SIG-M5 treated with dmso at 0.1 percent for 504 hours (cell line): ENCODE results near the gene CCDC117.
"Not testable (repeated sequence)": the region's sequence is repeated elsewhere in the genome, so short reads cannot be mapped to it uniquely, and the experiment has no call there.

ENCODE experiments used
- DNase-seq: peaks from one replicate; lab custom pipeline; 2025; ENCODE audit not compliant: unreplicated experiment; lab: John Stamatoyannopoulos, UW

The CCDC117 gene, protein sequence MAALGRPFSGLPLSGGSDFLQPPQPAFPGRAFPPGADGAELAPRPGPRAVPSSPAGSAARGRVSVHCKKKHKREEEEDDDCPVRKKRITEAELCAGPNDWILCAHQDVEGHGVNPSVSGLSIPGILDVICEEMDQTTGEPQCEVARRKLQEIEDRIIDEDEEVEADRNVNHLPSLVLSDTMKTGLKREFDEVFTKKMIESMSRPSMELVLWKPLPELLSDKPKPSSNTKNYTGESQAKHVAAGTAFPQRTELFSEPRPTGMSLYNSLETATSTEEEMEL

GRCh38 chr22:28772633-28773460 lies at the start of gene CCDC117:
TSS of gene CCDC117 (plus strand) at chr22:28772695. CDS start at chr22:28772850, 155 bp downstream.
- peak; percentile 93 for DNase-seq

DNA sequence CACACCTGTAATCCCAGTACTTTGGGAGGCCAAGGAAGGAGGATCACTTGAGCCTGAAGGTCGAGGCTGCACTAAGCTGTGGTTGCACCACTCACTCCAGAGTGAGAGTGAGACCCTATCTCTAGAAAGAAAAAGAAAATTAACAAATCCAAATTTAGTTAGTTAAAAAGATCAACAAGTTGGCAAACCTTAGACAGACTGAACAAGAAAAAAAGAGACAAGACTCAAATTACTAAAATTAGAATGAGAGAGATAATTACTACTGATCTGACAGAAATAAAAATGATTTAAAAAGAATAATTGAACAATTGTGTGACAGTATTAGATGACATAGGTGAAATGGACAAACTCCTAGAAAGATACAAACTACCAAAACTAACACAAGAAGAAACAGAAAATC lies 44.5 kb upstream of the CCDC117 start:
- no peak for DNase-seq

GRCh38 chr22:28728621-28729313 lies 43.7 kb upstream of the CCDC117 start:
- DNase-seq, result no peak

- DNase-seq, result no peak
These were observed 42.3 kb upstream of the CCDC117 start for GRCh38 chr22:28730179-28730578.

- no peak for DNase-seq
These were observed 38.1 kb upstream of the CCDC117 start for GRCh38 chr22:28734393-28734792.

DNA sequence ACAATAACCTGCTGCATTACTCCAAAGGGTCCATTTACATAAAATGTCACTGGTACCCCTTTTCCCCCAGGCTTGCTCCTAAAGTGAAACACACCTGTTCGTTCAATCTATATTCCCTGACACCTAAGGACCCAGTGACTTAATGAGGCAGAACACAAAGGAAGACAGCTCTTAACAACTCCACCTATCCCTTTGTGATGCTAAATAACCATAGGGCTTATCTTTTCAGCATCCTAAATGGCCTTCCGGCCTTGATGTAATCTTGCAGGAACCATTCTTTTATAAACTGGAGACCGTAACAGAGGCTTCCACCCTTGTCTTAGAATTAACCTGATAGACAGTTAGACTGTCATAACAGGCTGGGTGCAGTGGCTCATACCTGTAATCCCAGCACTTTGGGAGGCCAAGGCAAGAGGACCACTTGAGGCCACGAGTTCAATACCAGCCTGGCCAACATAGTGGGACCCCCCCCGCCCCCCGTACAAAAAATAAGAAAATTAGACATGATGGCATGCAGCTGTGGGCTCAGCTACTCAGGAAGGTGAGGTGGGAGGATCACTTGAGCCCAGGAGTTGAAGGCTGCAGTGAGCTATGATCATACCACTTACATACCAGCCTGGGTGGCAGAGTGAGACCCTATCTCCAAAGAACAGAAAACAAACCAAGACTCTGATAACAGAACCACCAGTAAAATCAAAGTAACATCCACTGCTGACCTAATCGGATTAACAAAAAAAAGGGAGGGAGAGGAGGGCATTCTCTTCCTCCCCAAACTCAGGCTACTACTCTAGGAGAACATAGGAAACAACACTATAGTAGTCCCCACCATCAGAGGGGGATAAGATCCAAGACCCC lies 36.0 kb upstream of the CCDC117 start:
- no peak for DNase-seq

- no peak for DNase-seq
These were observed 34.8 kb upstream of the CCDC117 start for GRCh38 chr22:28737701-28738100.

DNA sequence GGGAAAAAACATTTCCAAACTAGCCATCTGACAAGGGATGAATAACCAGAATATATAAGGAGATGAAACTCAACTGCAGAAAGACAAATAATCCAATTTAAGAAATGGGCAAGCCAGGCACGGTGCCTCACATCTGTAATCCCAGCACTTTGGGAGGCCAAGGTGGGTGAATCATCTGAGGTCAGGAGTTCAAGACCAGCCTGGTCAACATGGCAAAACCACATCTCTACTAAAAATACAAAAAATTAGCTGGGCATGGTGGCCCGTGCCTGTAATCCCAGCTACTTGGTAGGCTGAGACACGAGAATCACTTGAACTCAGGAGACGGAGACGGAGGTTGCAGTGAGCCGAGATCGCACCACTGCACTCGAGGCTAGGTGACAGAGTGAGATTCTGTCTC lies 33.6 kb upstream of the CCDC117 start:
- not testable (repeated sequence) for DNase-seq

- peak; percentile 41 for DNase-seq
These were observed 31.2 kb upstream of the CCDC117 start for GRCh38 chr22:28741200-28741784.

DNA sequence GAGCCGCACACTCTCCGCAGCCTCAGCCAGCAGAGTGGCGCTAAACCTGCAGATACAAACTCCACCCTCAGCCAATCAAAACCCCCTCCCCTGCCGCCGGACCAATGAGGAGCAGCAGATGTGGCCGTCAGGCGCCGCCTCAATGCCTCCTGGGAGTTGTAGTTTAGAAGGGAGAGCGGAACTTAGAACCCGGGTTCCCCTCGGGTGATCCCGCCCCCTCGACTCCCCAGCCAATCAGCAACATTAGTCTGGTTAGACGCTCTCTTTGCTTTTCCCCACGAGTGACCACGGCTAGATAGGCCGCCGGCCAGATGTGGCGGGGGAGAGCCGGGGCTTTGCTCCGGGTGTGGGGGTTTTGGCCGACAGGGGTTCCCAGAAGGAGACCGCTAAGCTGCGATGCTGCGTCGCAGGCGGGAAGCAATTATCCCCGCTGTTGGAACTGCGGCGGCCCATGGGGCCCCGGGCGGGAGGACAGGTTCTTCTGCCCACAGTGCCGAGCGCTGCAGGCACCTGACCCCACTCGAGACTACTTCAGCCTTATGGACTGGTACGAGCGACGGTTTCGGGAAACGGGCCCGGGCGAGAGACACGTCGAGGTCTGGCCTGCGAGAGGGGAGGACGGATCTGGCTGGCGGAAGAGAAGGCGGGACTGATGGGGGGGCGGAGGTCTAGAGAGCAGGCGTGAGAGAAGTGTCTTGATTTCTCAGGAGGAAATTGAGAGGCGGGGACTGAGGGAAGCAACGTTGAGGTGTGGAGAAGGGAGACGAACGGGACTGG lies 30.5 kb upstream of the CCDC117 start, which contains the start of the genes CHEK2 and HSCB:
TSS of gene CHEK2 (minus strand) at position 36 of the 777 bp plus-strand sequence. CDS start 7,099 bp downstream, outside the sequence.
TSS of gene HSCB (plus strand) at position 255 of the 777 bp plus-strand sequence. CDS start at position 312, 57 bp downstream.
- peak; percentile 98 for DNase-seq

DNA sequence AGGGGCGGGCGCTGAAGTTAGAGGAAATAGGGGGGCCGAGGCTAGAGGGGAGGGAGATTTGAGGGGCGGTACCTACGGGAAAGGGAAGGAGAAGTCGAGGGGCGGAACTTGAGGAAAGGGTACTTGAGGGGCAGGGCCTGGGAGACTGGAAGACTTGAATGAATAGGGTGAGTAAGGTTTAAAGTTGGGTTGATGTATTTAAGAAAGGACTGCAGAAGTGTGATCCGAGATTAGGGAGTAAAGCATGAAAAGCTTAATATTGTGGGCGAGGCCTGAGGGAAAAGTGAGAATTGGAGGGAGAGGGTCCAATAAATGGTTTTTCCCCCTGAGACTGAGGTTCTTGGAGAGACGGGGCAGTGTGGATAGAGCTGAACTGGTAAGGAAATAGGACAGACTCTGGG lies 29.9 kb upstream of the CCDC117 start:
- DNase-seq, result peak; percentile 91

- no peak for DNase-seq
These were observed 28.6 kb upstream of the CCDC117 start for GRCh38 chr22:28743852-28744251.

- no peak for DNase-seq
These were observed 22.0 kb upstream of the CCDC117 start for GRCh38 chr22:28750471-28750881.

DNA sequence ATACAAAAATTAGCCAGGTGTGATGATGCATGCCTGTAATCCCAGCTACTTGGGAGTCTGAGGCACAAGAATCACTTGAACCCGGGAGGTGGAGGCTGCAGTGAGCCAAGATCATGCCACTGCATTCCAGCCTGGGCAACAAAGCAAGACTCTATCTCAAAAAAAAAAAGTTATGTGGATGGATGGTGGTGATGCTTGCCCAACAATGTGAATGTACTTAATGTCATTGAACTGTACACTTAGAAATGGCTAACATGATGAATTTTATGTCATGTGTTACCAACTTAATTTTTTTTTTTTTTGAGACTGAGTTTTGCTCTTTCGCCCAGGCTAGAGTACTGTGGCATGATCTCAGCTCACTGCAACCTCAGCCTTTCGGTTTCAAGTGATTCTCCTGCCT lies 18.0 kb upstream of the CCDC117 start:
- not testable (repeated sequence) for DNase-seq

DNA sequence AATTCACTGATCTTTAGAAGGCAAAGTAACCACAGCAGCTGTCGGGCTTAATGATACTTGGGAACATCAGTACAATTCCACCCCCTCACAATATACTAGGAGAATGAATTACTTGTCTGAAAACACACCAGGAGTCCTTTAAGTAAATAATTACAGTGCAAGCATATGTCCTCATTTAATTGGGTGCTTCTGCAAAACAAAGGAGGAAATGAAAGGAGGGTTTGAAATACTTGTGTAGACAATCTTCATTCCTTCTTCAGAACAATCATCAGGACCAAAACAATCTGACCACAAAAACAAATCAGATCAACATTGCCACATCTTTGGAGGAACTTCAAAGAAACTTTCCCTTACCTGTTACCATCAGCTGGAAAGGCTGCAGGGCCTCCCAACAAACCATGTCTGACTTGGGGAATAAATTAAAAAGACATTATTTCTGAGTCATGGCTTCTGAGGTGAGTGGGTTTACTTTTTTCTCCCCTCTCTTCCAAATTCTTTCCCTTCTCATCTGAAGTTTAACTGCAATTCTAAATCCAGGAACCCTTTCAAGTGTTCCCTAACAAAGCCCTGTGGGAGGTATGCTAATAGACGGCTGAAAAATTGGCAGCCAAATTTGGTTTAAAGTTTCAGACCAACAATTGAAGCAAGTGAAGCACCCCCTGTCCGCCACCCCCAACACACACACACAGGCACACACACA lies 12.5 kb upstream of the CCDC117 start:
- DNase-seq, result peak; percentile 27

DNA sequence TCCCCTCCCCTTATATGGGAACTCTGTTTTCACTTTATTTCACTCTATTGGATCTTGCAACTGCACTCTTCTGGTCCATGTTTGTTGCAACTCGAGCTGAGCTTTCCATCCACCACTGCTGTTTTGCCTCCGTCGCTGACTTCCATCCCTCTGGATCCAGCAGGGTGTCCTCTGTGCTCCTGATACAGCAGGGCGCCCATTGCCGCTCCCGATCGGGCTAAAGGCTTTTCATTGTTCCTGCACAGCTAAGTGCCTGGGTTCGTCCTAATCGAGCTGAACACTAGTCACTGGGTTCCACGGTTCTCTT lies 11.1 kb upstream of the CCDC117 start:
- no peak for DNase-seq

DNA sequence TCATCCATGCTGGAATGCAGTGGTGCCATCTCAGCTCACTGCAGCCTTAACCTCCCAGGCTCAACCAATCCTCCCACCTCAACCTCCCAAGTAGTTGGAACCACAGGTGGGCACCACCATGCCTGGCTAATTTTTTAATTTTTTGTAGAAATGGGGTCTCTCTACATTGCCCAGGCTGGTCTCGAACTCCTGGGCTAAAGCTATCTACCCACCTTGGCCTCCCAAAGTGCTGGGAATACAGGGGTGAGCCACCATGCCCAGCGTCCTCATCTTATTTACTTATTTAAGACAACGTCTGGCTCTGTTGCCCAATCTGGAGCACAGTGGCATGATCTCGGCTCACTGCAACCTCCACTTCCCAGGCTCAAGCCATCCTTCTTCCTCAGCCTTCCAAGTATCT lies 10.5 kb upstream of the CCDC117 start:
- DNase-seq, result not testable (repeated sequence)

DNA sequence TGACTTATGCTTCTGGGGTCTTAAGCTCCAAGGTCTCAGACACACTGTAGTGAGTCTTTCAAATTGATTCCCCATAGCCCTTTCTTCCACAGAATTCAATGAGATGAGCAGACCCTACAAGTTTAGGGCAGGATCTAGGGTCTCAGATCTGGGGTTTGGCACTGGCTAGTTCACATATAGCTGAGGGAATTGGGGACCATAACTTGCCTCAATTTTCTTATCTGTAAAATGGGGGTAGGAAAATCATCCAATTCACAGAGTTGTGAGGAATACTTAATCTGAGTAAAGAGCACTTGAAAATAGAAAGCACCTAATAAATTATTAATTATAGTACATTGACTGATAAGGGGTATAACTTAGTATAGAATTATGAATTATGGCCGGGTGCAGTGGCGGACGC lies 5.9 kb upstream of the CCDC117 start:
- no peak for DNase-seq
